HCT116 (cell line): ENCODE measurements around the gene TMEM138. TPM values are rescaled to one million over a fixed set of nuclear protein-coding genes. Genes with fewer than 3 reads are reported as not detected.

Experiments used
- ATAC-seq: fragments of 200-7000 bp; cut with Tn5 transposase; 2 replicates; pipeline ENCODE4 v1.9.1; 2020; ENCODE audit warnings: mild to moderate bottlenecking, moderate library complexity
- BruUV-seq: library from RNA; stranded (reverse); fragments of 400-500 nt; replicated peaks from 2 replicates; lab custom pipeline; 2021; lab: Mats Ljungman, UMichigan
- CTCF ChIA-PET: fragments of 300-600 bp; sonication (Branson Sonifier 250); formaldehyde crosslinking; loops from one replicate; lab custom pipeline; 2021; ENCODE audit warnings: antibody characterized with exemption; lab: Charles Lee
- POLR2A ChIA-PET: fragments of 300-600, 350-600 bp; sonication (Branson Sonifier 250); formaldehyde crosslinking; loops from one replicate; lab custom pipeline; 2021; ENCODE audit warnings: antibody characterized with exemption; lab: Charles Lee
- RAD21 ChIA-PET, 2 experiments: fragments of 300-600 bp; sonication (Branson Sonifier 250); formaldehyde crosslinking; loops; one replicate each; lab custom pipeline; 2023; ENCODE audit warnings: low total read pairs in 2 of 2; ENCODE audit not compliant: uncharacterized antibody in 2 of 2, unreplicated experiment in 2 of 2, low non-redundant PET in 1 of 2; lab: Charles Lee
- DNase-seq: peaks from one replicate; pipeline ENCODE4 v3.0.0-alpha.2; 2010; ENCODE audit warnings: low read depth, low spot score
- H2AFZ ChIP-seq: fragments of 200-600 bp; shearing (Covaris generic), sonication (generic); 2 replicates; pipeline ENCODE4 v1.6.1; 2017; ENCODE audit warnings: low read depth, mixed run types, mixed read lengths, antibody characterized with exemption, low read length; ENCODE audit not compliant: poor library complexity, severe bottlenecking
- H3K27ac ChIP-seq: 2 replicates; pipeline ENCODE4 v1.5.1; 2012; ENCODE audit warnings: low read depth, low read length
- H3K27me3 ChIP-seq: fragments of 200-600 bp; sonication (generic); 2 replicates; pipeline ENCODE4 v1.6.1; 2016; ENCODE audit warnings: mixed run types, low read length, mixed read lengths; ENCODE audit not compliant: insufficient read depth
- H3K36me3 ChIP-seq, 2 experiments: fragments of 200-500 bp in 1 of 2; fragments of 200-600 bp in 1 of 2; sonication (Bioruptor generic) in 1 of 2; sonication (generic) in 1 of 2; 2 replicates each; pipeline versions ENCODE4 v1.5.1 to v1.6.1; 2014 to 2016; ENCODE audit warnings: low read length in 2 of 2, inconsistent platforms in 1 of 2, mixed read lengths in 1 of 2, mixed run types in 1 of 2; ENCODE audit not compliant: insufficient read depth in 2 of 2, control insufficient read depth in 1 of 2
- H3K4me1 ChIP-seq, 2 experiments: fragments of 200-600 bp in 1 of 2; sonication (generic) in 1 of 2; 2 replicates each; pipeline versions ENCODE4 v1.5.1 to v1.6.1; 2012 to 2017; ENCODE audit warnings: low read length in 2 of 2, inconsistent platforms in 1 of 2, mild to moderate bottlenecking in 1 of 2, mixed read lengths in 1 of 2, mixed run types in 1 of 2, moderate library complexity in 1 of 2; ENCODE audit not compliant: insufficient read depth in 2 of 2, control insufficient read depth in 1 of 2
- H3K4me2 ChIP-seq: fragments of 200-600 bp; sonication (generic); 2 replicates; pipeline ENCODE4 v1.6.1; 2017; ENCODE audit warnings: mixed run types, low read length, mixed read lengths
- H3K4me3 ChIP-seq, 2 experiments: fragments of 200-600 bp in 1 of 2; sonication (generic) in 1 of 2; replicated peaks in 1 of 2; 2 replicates each; pipeline ENCODE4 v1.5.1; 2011 to 2016; ENCODE audit warnings: low read length in 2 of 2, control low read depth in 1 of 2, low read depth in 1 of 2, mild to moderate bottlenecking in 1 of 2, mixed read lengths in 1 of 2, mixed run types in 1 of 2
- H3K79me2 ChIP-seq: fragments of 200-600 bp; sonication (generic); 2 replicates; pipeline ENCODE4 v1.6.1; 2017; ENCODE audit warnings: mild to moderate bottlenecking, mixed run types, low read length, moderate library complexity, mixed read lengths; ENCODE audit not compliant: insufficient read depth
- H3K9ac ChIP-seq: fragments of 200-600 bp; sonication (generic); 2 replicates; pipeline ENCODE4 v1.6.1; 2016; ENCODE audit warnings: low read length, mixed read lengths
- H3K9me2 ChIP-seq: fragments of 200-600 bp; sonication (generic), shearing (Covaris generic); 2 replicates; pipeline ENCODE4 v1.6.1; 2017; ENCODE audit warnings: mixed run types, mild to moderate bottlenecking, moderate library complexity; ENCODE audit not compliant: insufficient read depth
- H3K9me3 ChIP-seq, 2 experiments: fragments of 200-500 bp in 1 of 2; fragments of 200-600 bp in 1 of 2; sonication (Bioruptor generic) in 1 of 2; sonication (generic) in 1 of 2; 2 replicates each; pipeline ENCODE4 v1.6.1; 2014 to 2017; ENCODE audit warnings: low read length in 2 of 2, mixed read lengths in 2 of 2, inconsistent platforms in 1 of 2, low read depth in 1 of 2, mild to moderate bottlenecking in 1 of 2, mixed run types in 1 of 2, moderate library complexity in 1 of 2; ENCODE audit not compliant: control insufficient read depth in 1 of 2, insufficient read depth in 1 of 2
- H4K20me1 ChIP-seq: fragments of 200-600 bp; sonication (generic), shearing (Covaris generic); 2 replicates; pipeline ENCODE4 v1.6.1; 2017; ENCODE audit warnings: mixed run types, mild to moderate bottlenecking, moderate library complexity; ENCODE audit not compliant: insufficient read depth
- ATF3 ChIP-seq: IDR thresholded peaks from 2 replicates; pipeline ENCODE4 v1.6.1; 2012
- CBX3 ChIP-seq: IDR thresholded peaks from 2 replicates; pipeline ENCODE4 v1.6.1; 2012; ENCODE audit warnings: low read depth
- CTCF ChIP-seq, 3 experiments: fragments of 200-600 bp in 1 of 3; sonication (generic) in 1 of 3; IDR thresholded peaks in 2 of 3; conservative IDR thresholded peaks in 1 of 3; 2 replicates each; pipeline ENCODE4 v1.5.1; 2012 to 2017; ENCODE audit warnings: low read depth in 2 of 3, low read length in 2 of 3, antibody characterized with exemption in 1 of 3, borderline replicate concordance in 1 of 3, control low read depth in 1 of 3, mild to moderate bottlenecking in 1 of 3, mixed read lengths in 1 of 3, mixed run types in 1 of 3, moderate library complexity in 1 of 3; ENCODE audit not compliant: insufficient read depth in 1 of 3
- EGR1 ChIP-seq: IDR thresholded peaks from 2 replicates; pipeline ENCODE4 v1.6.1; 2012; ENCODE audit warnings: low read depth
- EZH2 ChIP-seq: fragments of 200-600 bp; sonication (generic); IDR thresholded peaks from 2 replicates; pipeline ENCODE4 v1.6.1; 2017; ENCODE audit warnings: antibody characterized with exemption, mixed run types
- EZH2phosphoT487 ChIP-seq: fragments of 200-600 bp; IDR thresholded peaks from 2 replicates; pipeline ENCODE4 v1.6.1; 2018; ENCODE audit warnings: antibody characterized with exemption, borderline replicate concordance
- FOSL1 ChIP-seq: IDR thresholded peaks from 2 replicates; pipeline ENCODE4 v1.6.1; 2012; ENCODE audit warnings: low read depth
- JUND ChIP-seq: IDR thresholded peaks from 2 replicates; pipeline ENCODE4 v1.6.1; 2012
- MAX ChIP-seq: IDR thresholded peaks from 2 replicates; pipeline ENCODE4 v1.6.1; 2012
- RAD21 ChIP-seq: IDR thresholded peaks from 2 replicates; pipeline ENCODE4 v1.6.1; 2012; ENCODE audit warnings: low read depth, mild to moderate bottlenecking
- SIN3A ChIP-seq: IDR thresholded peaks from 2 replicates; pipeline ENCODE4 v1.6.1; 2012; ENCODE audit warnings: low read depth
- SP1 ChIP-seq: IDR thresholded peaks from 2 replicates; pipeline ENCODE4 v1.6.1; 2012; ENCODE audit warnings: low read depth
- TCF7L2 ChIP-seq: IDR thresholded peaks from 2 replicates; pipeline ENCODE4 v1.7.0; 2011; ENCODE audit warnings: borderline replicate concordance, inconsistent platforms; ENCODE audit not compliant: insufficient read depth, insufficient read length; ENCODE audit errors: extremely low read depth
- YY1 ChIP-seq: IDR thresholded peaks from 2 replicates; pipeline ENCODE4 v1.6.1; 2011; ENCODE audit warnings: low read length, low read depth, moderate library complexity, mild to moderate bottlenecking; ENCODE audit not compliant: insufficient replicate concordance; ENCODE audit errors: extremely low read depth
- ZFX ChIP-seq: fragments of 450-650 bp; IDR thresholded peaks from 2 replicates; pipeline ENCODE4 v1.6.1; 2017
- ZNF274 ChIP-seq: fragments of 200-500 bp; sonication (Bioruptor generic); IDR thresholded peaks from 2 replicates; pipeline ENCODE4 v1.6.1; 2014; ENCODE audit warnings: mild to moderate bottlenecking, low read depth, low read length, inconsistent platforms
- intact Hi-C: fragments of 100-400 bp; cut with micrococcal nuclease; formaldehyde crosslinking; loops from 2 replicates; pipeline ENCODE4 v1.10.0; 2022
- total RNA-seq: library from RNA; stranded (reverse); gene quantifications from one replicate; pipeline ENCODE4 v1.2.1, GENCODE V29; 2021; ENCODE audit not compliant: unreplicated experiment

The TMEM138 gene
- total RNA-seq, 1 experiment from 2014 or later: 45.0 TPM

GRCh38 chr11:61404103-61404502, 41.9 kb downstream of the TMEM138 start:
- ATAC-seq: no peak
- Histone ChIP-seq H3K9me3 (no peaks in the 10 kb centered on the region), H3K27ac (no peak overlapping the region), H3K4me2 (no peak overlapping the region), H3K4me3 (no peak overlapping the region), H3K9ac (no peak overlapping the region), H3K9me2 (no peaks in the 10 kb centered on the region), H4K20me1 (peaks cover 8% of the 10 kb centered on the region; the same call in 1 of the 2 replicates), H3K79me2 (peaks cover 20% of the 10 kb centered on the region), H3K36me3 (peaks cover 46 to 57% of the 10 kb centered on the region in 2 experiments; a peak in 3 of 4 replicates), H3K27me3 (no peaks in the 10 kb centered on the region), H3K4me1 (no peaks in the 10 kb centered on the region), H2AFZ (no peak overlapping the region)
- TF ChIP-seq EZH2phosphoT487: no peak
- TF ChIP-seq SP1: no peak
- no peak for TF ChIP-seq TCF7L2
- TF ChIP-seq CTCF (IDR thresholded peaks at IDR 0.05 in 2 of 3, conservative IDR thresholded peaks at IDR 0.05 in 1 of 3; ENCODE audit: borderline replicate concordance in 1 of 3, insufficient read depth in 1 of 3, low read depth in 2 of 3, low read length in 2 of 3): no peak
- no peak for DNase-seq
- TSS peak; percentile 41 for BruUV-seq
- intact Hi-C loops: no loop called here
- ChIA-PET RAD21 (no interaction called here), POLR2A (no interaction called here), CTCF (no interaction called here)

- no peak for DNase-seq
- Histone ChIP-seq H4K20me1 (peaks cover 8% of the 10 kb centered on the region; the same call in 1 of the 2 replicates), H3K9me3 (no peaks in the 10 kb centered on the region), H3K4me2 (no peak overlapping the region), H3K27me3 (no peaks in the 10 kb centered on the region), H3K36me3 (peaks cover 46 to 57% of the 10 kb centered on the region in 2 experiments; a peak in 3 of 4 replicates), H3K4me3 (no peak overlapping the region), H2AFZ (no peak overlapping the region), H3K27ac (no peak overlapping the region), H3K79me2 (peaks cover 20% of the 10 kb centered on the region), H3K9ac (no peak overlapping the region), H3K4me1 (no peaks in the 10 kb centered on the region), H3K9me2 (no peaks in the 10 kb centered on the region)
- CTCF ChIA-PET: no interaction called here
- TF ChIP-seq ZNF274 (no peak), CBX3 (no peak), ZFX (no peak), MAX (no peak), JUND (no peak), EZH2 (no peak), FOSL1 (no peak), YY1 (no peak), EGR1 (no peak), ATF3 (no peak), SIN3A (no peak), RAD21 (no peak), TCF7L2 (no peak), SP1 (no peak), CTCF (IDR thresholded peaks at IDR 0.05 in 2 of 3, conservative IDR thresholded peaks at IDR 0.05 in 1 of 3; ENCODE audit: borderline replicate concordance in 1 of 3, insufficient read depth in 1 of 3, low read depth in 2 of 3, low read length in 2 of 3) (no peak)
- BruUV-seq: no TSS peak
- POLR2A ChIA-PET: no interaction called here
- no peak for ATAC-seq
- intact Hi-C loops: loop anchor here (5.0 kb wide), 1 partner anchor 87 kb away; no protein-coding TSS in a partner anchor
- RAD21 ChIA-PET: no interaction called here
Measured at GRCh38 chr11:61404641-61405040, 42.5 kb downstream of the TMEM138 start.
